Stimulated activated CD4-positive, alpha-beta T cell treated with anti-CD3 and anti-CD28 coated beads, Interleukin-15, amount 100 ng/mL, for 48 hours (primary cell): ENCODE results near the gene HCFC2.
A peak's percentile ranks its signal among the peaks of the same experiment; 100 is the strongest.
"Not testable (repeated sequence)": the region's sequence is repeated elsewhere in the genome, so short reads cannot be mapped to it uniquely, and the experiment has no call there.

Experiments used
- DNase-seq, 2 donors: peaks; one replicate each; pipeline ENCODE4 v3.0.0-alpha.2; 2020; ENCODE audit warnings: low read depth in 2 of 2

HCFC2 gene

DNA sequence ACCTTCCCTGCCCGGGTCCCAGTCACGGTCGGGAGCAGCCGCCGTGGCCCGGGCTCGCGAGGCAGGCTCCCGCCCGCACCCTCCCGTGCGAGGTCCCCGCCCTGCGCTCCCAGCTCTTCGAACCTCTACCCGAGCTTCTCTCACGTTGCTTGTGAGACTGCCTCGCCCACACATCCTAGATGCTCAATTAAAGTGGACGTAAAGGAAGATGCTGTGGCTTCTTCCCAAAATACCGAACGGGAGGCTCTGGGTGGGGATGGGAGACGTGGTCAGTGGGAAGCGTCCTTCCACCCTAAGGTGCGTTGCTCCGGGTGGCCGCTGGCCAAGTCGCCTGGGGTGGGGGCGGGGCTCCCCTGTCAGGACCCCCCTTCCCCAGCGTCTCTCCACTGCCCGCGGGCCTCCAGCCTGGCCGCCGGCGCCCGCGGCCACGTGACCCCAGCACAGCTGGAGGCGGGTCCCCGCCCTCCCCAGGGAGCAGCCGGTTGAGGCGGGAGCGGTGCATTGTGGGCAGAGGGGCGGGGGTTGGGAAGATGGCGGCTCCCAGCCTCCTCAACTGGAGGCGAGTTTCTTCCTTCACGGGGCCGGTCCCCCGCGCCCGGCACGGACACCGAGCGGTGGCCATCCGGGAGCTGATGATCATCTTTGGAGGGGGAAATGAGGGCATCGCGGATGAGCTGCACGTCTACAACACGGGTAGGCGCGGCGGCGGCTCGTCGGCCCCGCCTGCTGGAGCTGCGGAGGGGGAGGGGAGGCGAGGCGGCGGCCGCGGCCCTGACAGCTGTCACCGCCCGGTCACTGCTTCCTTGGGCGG is at the start of gene HCFC2:
TSS of gene HCFC2 (plus strand) at position 501 of the 811 bp plus-strand sequence. CDS start at position 531, 30 bp downstream.
- peak; percentile 73 to 91 for DNase-seq

DNA sequence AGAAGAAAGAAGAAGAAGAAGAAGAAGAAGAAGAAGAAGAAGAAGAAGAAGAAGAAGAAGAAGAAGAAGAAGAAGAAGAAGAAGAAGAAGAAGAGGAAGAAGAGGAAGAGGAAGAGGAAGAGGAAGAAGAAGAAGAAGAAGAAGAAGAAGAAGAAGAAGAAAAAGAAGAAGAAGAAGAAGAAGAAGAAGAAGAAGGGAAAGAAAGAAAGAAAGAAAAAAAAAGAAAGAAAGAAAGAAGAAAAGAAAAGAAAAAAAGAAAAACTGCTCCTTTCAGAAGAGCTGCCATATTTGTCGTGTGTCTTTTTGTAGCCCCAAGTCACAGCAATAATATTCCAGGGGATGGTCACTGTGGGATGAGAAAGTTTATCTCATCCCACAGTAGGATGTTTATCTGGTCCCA is 42.5 kb upstream of the HCFC2 start:
- not testable (repeated sequence) for DNase-seq

DNA sequence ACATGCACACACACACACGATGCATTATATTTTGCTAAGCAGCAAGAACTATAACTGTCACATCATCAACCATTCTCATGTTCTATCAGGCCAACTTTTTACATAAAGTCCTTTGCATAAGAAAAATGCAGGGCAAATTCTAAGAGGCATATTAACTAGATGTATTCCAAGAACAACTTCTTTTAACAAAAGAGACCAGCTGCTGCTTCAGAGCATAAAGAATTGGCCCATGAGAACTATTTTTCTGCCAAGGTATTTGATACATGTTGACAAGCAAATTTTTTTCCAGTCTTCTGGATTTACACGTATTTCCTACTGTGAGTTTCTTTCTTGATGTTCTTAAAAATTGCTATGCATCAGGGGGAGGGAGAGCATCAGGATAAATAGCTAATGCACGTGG is 41.5 kb upstream of the HCFC2 start:
- DNase-seq, result no peak

DNA sequence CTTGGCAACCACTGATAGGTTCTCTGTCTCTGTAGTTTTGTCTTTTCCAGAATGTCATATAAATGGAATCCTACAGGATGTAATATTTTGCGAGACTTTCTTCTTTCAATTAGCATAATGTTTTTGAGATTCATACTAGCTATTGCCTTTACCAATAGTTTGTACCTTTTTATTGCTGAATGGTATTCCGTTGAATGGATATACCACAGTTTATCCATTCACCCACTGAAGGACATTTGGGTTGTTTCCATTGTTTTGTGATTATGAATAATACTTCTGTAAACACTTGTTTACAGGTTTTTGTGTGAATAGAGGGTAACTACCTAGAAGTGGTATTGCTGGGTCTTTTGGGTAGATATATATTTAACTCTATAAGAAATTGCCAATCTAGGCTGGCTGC is 40.6 kb upstream of the HCFC2 start:
- no peak for DNase-seq

DNA sequence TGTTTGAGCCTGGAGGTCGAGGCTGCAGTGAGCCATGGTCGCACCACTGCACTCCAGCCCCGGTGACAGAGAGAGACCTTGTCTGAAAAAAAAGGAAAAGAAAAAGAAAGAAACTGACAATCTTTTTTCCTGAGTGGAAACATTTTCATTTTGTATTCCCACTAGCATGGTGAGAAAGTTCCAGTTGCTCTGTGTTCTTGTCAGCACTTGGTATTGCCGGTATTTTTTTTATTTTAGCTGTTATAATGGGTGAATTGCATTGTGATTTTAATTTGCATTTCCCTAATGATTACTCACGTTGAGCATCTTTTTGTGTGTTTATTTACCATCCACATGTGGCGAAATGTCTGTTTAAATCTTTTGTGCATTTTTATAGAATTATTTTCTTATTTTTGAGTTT is 40.0 kb upstream of the HCFC2 start:
- DNase-seq, result no peak

DNA sequence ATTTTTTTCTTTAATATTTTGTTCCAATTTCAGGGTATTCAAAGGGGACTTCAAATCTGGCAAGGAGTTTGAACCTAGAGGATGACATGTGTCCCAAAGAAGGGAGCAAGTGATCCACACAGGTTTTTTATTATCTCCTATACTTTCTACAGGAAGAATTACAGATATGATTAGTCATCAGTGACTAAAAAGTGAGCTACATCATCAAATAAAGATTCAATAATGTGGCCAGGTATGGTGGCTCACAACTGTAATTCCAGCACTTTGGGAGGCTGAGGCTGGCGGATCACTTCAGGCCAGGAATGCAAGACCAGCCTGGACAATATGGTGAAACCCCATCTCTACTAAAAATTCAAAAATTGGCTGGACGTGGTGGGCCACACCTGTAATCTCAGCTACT is 38.6 kb upstream of the HCFC2 start:
- DNase-seq, result no peak

DNA sequence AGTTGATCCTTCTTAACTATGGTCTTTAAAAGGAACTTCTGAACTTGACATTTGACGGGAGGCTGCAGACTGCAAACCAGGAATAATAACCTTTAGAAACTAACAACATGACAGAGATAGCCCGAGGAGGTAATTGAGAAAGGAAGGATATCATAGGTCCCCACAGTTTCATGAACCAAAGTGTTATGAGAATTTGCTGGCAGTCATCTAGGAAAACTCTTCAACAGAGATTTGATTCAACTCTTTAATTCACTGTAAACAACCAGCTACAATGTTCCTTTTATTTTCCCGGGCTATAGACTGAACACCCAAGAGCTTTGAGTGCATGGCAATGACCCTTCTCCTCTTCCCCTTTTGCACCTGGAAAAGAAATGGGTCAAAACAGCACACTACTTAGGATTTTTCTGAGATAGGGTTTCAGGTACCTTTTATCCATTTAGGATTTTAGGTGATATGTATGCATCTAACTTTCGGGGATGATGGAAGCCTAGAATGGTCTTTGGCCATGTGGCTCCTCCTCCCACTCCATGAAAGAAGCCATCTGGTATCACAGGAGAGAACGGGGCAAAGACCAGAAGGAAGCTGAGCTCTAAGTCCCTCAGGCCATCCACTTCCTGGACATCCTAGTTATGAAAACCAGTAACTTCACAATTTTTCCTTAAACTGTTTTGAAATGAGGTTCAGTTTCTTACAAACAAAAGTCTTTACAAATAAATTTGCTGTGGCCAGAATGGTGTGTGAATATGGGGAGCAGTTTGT is 37.3 kb upstream of the HCFC2 start:
- no peak for DNase-seq

DNA sequence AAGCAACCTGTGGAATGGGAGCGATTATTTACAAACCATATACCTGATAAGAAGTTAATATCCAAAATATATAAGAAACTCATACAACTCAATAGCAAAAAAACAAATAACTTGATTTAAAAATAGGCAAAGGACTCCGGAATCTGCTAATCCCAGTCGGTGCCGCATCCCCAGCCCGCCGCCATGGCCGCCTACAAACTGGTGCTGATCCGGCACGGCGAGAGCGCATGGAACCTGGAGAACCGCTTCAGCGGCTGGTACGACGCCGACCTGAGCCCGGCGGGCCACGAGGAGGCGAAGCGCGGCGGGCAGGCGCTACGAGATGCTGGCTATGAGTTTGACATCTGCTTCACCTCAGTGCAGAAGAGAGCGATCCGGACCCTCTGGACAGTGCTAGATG is 33.7 kb upstream of the HCFC2 start:
- not testable (repeated sequence) for DNase-seq

DNA sequence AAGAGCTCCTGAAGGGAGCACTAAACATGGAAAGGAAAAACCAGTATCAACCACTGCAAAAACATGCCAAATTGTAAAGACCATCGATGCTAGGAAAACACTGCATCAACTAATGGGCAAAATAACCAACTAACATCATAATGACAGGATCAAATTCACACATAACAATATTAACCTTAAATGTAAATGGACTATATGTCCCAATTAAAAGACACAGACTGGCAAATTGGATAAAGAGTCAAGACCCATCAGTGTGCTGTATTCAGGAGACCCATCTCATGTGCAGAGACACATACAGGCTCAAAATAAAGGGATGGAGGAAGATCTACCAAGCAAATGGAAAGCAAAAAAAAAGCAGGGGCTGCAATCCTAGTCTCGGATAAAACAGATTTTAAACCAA is 28.2 kb upstream of the HCFC2 start:
- not testable (repeated sequence) for DNase-seq

DNA sequence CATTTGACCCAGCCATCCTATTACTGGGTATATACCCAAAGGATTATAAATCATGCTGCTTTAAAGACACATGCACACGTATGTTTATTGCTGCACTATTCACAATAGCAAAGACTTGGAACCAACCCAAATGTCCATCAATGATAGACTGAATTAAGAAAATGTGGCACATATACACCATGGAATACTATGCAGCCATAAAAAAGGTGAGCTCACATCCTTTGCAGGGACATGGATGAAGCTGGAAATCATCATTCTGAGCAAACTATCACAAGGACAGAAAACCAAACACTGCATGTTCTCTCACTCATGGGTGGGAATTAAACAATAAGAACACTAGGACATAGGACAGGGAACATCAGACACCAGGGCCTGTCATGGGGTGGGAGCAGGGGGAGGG is 24.6 kb upstream of the HCFC2 start:
- not testable (repeated sequence) for DNase-seq

DNA sequence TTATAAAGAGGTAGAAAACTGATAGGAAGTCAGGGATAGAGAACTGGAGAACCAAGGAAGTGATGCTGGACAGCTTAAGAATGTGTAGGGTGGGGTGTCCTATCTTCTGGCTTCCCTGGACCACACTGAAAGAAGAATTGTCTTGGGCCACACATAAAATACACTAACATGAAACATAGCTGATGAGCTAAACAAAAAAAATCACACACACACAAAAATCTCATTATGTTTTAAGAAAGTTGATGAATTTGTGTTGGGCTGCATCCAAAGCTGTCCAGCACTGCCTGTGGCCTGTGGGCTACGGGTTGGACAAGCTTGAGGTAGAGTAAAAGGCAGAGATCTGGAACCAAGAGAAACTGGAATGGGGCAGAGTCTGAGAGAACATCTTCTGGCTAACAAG is 21.8 kb upstream of the HCFC2 start:
- no peak for DNase-seq

DNA sequence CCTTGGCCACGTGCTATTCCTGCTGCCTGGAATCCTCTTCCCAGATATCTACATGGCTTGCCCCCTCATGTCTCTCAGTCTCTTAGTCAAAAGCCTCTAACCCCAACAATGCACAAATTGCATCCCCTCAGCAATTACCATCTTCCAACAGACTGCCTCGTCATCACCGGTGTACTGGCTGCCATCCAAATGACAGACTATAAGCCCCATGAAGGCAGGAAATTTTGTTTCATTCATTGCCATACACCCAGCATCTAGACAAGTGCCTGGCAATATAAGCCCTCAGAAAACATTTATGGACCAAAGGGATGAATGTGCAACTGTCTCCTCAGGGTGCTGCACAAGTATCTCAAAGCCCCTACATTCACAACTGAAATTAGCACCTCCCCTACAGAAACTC is 20.2 kb upstream of the HCFC2 start:
- no peak for DNase-seq

DNA sequence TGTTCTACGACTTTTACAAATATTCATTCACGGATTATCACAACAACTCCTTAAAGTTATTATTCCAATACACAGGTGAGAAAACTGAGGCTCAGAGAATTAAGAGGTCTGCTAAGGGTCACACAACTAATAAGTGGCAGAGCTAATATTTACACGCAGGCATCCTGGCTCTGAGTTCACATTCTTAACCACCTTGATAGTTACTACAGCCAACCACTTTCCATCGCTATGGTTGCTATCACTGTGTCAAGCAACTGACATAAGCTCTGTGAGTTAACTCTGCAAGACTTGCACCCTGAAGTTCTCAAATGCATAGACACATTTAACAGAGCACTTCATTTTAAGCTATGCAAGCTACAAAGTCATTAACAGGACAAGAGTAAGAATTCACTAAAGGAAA is 18.0 kb upstream of the HCFC2 start:
- no peak for DNase-seq

DNA sequence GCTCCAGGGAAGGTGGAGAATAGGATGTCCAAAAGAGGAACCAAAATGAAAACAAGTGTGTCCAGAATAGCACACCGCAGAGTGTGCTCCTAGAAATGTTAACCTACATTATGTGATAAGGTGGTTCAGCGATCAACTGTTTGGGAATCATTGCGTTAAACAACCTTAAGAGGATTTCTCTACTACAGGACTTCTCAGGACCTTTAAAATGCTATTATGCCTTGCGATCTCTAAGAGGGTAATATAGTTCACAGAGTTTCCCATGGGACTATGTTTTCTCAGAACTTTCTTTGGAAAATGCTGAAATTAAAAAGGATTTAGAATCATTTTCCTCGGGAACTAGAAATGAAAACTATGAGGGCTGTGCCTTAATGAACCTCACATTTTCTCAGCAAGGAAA is 16.2 kb upstream of the HCFC2 start:
- DNase-seq, result no peak

DNA sequence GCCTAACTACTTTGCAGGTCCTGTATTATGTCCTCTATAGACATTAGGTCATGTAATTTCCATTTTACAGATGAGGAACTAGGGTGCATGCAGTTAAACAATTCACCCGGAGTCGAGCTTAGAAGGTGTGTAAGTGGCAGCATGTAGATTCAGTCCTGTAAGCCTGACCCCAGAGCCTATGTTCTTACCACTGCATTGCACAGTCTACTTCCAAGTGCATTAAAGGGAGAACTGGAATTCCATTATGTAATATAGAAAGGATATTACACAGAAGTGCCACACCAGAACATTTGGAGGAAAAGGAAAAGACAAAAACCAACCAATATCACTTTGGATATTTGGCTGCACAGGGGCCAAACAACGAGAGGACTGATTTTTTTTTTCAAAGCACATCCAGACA is 15.5 kb upstream of the HCFC2 start:
- DNase-seq, result no peak

DNA sequence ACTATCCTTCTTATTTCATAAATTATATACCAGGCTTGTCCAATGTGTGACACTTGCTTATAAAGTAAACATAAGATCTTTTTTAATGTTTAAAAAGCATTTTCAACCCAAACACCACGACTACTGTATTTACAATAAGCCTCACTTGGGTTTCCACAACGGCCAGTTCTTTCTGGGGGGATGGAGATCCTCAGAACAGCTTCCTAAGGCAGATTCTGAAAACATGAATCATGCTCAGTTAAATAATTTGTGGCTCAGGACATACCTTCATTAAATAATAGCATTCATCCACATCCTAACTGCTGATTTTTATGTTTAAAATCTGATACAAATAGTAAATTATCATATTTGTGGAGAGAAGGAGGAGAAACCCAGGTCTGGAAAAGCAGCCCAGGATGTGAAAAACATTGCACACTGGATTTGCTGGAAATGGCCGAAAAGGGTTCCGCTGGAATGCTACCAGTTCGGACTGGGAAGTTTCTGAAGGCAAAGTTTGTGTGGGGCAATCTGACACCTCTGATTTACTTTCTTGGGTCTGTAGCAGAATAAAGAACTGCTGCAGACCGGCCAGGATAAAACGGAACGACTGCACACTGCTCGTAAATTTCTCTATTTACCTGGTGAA is 14.9 kb upstream of the HCFC2 start:
- DNase-seq, result no peak

DNA sequence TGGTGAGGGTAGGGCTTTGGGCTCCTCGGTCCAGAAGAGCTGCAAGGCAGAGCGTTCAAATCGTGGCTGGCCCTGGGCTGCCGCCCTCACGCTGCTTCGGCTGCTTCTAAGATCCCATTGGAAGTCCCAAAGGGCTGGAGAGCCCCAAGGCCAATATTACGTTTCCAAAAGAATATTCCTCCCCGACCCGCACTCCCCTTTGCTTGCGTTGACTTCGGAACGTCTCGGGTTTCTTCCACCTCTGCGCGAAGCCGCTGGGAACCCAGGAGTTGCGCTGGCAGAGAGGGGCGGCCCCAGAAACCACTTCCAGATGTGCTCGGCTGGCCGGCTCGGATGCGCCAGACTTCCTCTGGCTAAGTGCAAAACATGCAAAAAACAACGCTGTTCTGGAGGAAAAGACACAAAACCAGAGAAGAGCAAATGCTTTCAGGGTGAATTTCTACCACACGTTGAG is 14.4 kb upstream of the HCFC2 start, which contains the start of gene GLT8D2:
TSS of gene GLT8D2 (minus strand) at position 285 of the 454 bp plus-strand sequence. CDS start 30,539 bp downstream, outside the sequence.
- DNase-seq, result no peak

DNA sequence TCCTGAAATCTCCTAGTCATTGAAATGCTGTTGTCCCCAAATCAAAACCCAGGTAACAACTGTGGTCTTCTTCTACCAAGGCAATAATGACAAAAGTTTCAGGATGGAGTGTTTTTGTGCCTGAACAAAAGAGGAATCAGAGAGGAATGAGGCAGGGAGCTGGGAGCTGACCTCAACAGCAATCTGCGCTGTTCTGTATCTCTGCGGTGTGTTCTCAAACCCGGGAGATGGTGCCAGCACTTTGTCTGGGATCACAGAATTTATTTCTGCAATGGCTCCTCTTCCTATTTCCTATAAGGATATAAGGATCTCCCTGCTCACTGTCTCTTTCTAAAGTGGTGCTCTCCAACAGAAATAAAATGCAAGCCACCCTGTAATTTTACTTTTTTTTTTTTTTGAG is 13.9 kb upstream of the HCFC2 start:
- DNase-seq, result no peak

DNA sequence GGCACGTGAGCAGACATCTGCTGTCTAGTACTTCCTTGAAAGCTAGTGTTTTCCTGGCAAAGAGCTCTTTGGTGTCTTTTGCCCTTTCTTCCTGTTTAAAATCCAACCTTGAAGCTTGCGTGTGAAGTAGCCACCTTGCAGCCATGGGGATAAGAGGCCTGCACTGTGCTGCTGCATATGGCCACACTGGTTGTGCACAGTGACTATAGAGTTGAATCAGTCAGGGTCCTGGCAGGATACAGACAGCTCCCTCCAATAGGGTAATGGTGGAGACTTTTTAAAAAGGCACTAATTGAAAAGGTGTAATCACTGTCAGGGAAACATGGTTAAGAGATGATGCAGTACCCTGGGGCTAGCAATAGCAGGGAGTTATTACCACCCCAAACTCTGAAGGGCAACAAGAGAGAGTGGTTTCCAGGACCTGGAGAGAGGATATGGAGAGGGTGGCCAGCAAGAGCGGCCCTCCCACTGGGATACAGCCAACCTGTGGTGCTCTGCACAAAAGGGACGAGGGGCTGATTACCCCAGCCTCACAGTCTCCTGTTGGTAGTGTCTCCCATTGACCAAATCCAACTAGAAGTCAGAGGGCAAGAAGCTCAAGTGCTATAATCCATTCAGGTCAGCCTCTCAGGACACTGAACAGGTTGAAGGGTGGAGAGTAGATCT is 9.5 kb upstream of the HCFC2 start:
- no peak for DNase-seq

DNA sequence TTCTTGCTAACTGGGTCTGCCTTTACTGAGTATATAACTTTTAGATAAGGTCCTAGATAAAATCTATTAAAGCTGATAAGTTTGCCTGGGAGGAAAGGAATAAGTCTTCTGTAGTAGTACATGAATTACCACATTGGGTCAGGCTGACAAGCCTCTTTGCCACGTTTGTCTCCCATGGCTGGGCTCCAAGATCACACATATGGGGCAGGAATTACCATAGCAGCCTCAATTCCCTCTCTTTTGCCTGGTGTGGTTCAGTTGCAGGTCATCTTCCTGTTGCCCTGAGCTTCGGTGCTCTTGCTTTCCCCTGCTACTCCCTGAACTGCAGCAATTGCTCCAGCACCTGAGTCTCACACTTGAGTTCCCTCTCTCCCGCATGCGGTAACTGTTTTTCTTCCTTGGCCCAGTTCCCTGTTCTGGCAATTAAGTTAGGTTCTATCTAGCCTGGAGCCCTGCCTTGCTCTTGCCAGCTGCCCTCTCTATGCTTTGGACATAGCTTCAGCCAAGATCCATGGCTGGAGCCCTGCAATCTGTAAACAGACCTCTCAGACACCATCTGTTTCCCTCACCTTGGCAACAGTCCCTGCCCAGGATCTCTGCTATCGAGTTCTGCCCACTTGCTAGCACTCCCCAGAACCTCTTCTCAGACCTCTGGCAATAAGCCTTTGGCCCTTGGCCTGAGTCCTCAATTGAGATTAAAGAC is 8.5 kb upstream of the HCFC2 start:
- DNase-seq, result no peak

DNA sequence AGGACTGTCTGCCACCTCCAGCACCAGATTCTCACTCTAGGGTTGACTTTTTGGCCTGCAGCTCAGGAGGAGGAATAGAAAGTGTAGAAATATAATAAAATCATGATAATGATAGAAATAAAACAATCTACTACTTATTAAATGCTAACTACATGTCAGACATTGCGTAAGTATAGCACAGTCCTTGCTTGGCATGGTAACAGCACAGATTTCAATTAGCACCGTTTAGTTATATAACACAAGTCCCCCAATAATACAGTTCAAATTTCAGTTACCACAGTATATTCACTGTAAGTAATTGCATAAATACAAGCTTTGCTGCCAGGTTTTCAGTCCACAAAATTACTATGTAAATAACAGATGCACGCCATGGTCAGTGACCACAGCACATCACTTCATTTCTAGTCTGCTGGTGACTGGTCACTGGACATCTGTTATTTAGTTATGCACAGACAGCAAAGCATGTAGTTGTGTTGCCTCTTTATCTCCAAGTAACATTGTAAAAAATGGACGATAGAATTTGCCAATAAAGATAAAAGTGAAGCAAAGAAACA is 7.8 kb upstream of the HCFC2 start:
- no peak for DNase-seq
